ENCODE results near the gene FARS2. TPM values are rescaled to one million over a fixed set of nuclear protein-coding genes. Genes with fewer than 3 reads are reported as not detected.

FARS2 gene
- total RNA-seq, 2 experiments from 2014 or later = 15.7 to 18.5 TPM

DNA sequence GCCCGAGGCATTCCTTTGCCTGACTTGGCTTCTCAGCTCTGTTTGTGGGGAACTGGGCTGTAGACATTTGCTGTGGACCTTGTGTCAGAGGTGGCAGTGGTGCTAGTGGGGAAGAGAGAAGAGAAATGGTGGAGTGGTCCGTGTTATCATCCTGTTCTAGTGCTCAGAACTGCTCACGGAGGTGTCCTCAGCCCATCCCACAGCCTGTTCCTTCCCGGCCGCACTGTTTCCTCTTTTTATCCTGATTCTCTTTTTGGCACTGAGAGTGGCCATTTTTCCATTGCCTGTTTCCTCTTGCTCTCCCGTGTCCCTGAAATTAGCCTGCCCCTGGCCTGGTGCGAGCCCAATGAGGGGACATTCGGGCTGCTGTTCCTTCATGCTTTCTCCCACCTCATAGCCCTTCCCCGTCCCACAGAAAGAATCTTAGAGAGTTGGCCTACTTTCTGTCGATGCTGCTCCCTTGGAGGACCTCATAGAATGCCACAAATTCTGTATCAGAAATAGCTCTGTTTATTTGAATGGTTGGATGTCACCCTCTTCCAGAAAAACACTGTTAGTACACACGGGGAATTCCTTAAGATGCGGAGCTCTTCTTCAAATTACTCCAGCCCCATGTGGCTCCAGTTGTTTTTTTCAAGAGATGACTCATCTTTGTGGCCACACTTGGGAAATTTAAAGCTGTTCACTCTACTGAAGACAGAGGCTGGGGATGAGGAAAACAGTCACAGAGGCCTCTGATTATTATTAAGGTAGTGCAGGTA is 26.1 kb downstream of the FARS2 start:
- H3K36me3 Mint-ChIP-seq (ENCODE audit: low read depth) = no peaks in the 10 kb centered on the region
- ATAC-seq (no peak), DNase-seq (no peak)
- H3K9me3 Mint-ChIP-seq = no peaks in the 10 kb centered on the region
- H3K27ac Mint-ChIP-seq = no peak overlapping the region
- POLR2A ChIA-PET = interaction anchor here (0.6 to 1.0 kb wide), 2 partner anchors 42 to 285 kb away, joined by 3 read pairs; no protein-coding TSS in a partner anchor
- CTCF ChIA-PET = interaction anchor here (1.7 to 2.4 kb wide), 2 partner anchors 15 to 143 kb away, joined by 5 to 8 read pairs; no protein-coding TSS in a partner anchor
- peaks cover 42% of the 10 kb centered on the region for H3K4me1 Mint-ChIP-seq (ENCODE audit: low read depth)
- H3K4me3 Mint-ChIP-seq = no peak overlapping the region
- TF ChIP-seq, protein P1, sequence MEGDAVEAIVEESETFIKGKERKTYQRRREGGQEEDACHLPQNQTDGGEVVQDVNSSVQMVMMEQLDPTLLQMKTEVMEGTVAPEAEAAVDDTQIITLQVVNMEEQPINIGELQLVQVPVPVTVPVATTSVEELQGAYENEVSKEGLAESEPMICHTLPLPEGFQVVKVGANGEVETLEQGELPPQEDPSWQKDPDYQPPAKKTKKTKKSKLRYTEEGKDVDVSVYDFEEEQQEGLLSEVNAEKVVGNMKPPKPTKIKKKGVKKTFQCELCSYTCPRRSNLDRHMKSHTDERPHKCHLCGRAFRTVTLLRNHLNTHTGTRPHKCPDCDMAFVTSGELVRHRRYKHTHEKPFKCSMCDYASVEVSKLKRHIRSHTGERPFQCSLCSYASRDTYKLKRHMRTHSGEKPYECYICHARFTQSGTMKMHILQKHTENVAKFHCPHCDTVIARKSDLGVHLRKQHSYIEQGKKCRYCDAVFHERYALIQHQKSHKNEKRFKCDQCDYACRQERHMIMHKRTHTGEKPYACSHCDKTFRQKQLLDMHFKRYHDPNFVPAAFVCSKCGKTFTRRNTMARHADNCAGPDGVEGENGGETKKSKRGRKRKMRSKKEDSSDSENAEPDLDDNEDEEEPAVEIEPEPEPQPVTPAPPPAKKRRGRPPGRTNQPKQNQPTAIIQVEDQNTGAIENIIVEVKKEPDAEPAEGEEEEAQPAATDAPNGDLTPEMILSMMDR (IDR thresholded peaks at IDR 0.05) = no peak
- no peaks in the 10 kb centered on the region for H3K27me3 Mint-ChIP-seq
- intact Hi-C loops (cut with micrococcal nuclease) = no loop called here

DNA sequence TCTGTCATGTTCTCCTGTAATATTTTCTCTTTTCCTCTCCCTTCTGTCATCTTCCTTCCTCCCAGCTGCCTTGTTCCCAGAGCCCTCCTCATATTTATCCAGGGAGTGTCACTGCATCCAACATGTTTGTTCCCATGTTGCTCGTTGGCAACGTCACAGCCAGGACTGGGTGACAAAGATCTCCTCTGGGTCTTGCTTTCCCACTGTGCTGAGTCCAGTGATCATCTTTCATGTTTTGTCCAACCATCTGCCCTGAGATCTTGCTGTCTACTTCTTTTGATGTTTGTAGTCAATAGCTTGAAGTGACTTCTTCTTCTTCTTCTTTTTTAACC is 26.6 kb downstream of the FARS2 start:
- Mint-ChIP-seq H3K9me3 (no peaks in the 10 kb centered on the region), H3K27me3 (no peaks in the 10 kb centered on the region), H3K27ac (no peak overlapping the region), H3K4me1 (ENCODE audit: low read depth) (peaks cover 48% of the 10 kb centered on the region), H3K4me3 (no peak overlapping the region), H3K36me3 (ENCODE audit: low read depth) (no peaks in the 10 kb centered on the region)
- TF ChIP-seq, protein P1 (IDR thresholded peaks at IDR 0.05) = no peak
- ChIA-PET POLR2A (interaction anchor here (0.6 to 1.0 kb wide), 2 partner anchors 42 to 285 kb away, joined by 3 read pairs; no protein-coding TSS in a partner anchor), CTCF (interaction anchor here (1.7 to 2.4 kb wide), 2 partner anchors 15 to 144 kb away, joined by 5 to 8 read pairs; no protein-coding TSS in a partner anchor)
- DNase-seq = no peak
- intact Hi-C loops (cut with micrococcal nuclease) = no loop called here
- ATAC-seq = no peak

DNA sequence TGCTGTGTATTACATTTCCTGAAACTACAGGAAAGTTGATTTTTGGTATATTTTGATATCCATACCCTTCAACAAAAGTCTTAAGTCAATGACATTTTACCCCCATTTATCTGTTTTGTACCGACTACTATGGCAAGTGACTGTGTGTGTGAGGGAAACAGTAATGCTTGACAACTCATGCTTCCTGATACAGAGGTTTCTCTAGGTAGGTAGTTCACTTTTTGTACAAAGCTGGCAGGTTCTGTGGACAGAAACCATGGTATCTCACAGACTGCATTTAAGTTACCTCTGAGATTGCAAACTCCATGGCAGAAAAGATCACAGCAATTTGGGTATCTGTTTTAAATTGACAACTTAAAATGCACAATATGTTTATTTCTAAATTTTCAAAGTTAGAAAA is 28.8 kb downstream of the FARS2 start:
- POLR2A ChIA-PET = no interaction called here
- no peak overlapping the region for H3K27ac Mint-ChIP-seq
- no peaks in the 10 kb centered on the region for H3K27me3 Mint-ChIP-seq
- no peaks in the 10 kb centered on the region for H3K36me3 Mint-ChIP-seq (ENCODE audit: low read depth)
- DNase-seq (no peak), ATAC-seq (no peak)
- CTCF ChIA-PET = interaction anchor here (0.8 to 2.8 kb wide), 2 partner anchors 12 to 146 kb away, joined by 3 to 14 read pairs; no protein-coding TSS in a partner anchor
- H3K4me1 Mint-ChIP-seq (ENCODE audit: low read depth) = peaks cover 58% of the 10 kb centered on the region
- intact Hi-C loops (cut with micrococcal nuclease) = no loop called here
- no peak overlapping the region for H3K4me3 Mint-ChIP-seq
- TF ChIP-seq, protein P1 (IDR thresholded peaks at IDR 0.05) = no peak
- no peaks in the 10 kb centered on the region for H3K9me3 Mint-ChIP-seq

DNA sequence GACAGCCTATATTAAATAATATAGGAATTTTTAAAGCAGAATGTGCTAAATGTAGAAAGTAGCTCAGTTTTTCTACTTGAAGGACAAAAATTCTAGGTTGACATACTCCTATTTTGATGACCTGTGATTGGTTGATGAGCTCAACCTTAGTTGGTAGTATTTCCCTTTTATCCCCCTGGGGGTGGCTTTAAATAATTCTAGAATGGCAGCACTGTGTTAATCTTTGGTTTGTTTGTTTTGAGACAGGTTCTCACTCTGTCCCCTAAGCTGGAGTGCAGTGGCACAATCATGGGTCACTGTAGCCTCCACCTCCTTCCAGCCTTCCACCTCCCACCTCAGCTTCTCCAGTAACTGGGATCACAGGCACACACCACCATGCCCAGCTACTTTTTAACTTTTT is 29.2 kb downstream of the FARS2 start:
- no peak for DNase-seq
- H3K9me3 Mint-ChIP-seq = no peaks in the 10 kb centered on the region
- TF ChIP-seq, protein P1 (IDR thresholded peaks at IDR 0.05) = peak; percentile 12
- ChIA-PET CTCF (interaction anchor here (0.8 to 2.8 kb wide), 3 partner anchors 12 to 146 kb away, joined by 3 to 14 read pairs (median 3); no protein-coding TSS in a partner anchor), POLR2A (interaction anchor here (0.5 kb wide), 1 partner anchor 10 kb away, joined by 3 read pairs; no protein-coding TSS in a partner anchor)
- H3K4me1 Mint-ChIP-seq (ENCODE audit: low read depth) = peaks cover 54% of the 10 kb centered on the region
- ATAC-seq = no peak
- no peak overlapping the region for H3K4me3 Mint-ChIP-seq
- intact Hi-C loops (cut with micrococcal nuclease) = no loop called here
- H3K36me3 Mint-ChIP-seq (ENCODE audit: low read depth) = no peaks in the 10 kb centered on the region
- H3K27me3 Mint-ChIP-seq = no peaks in the 10 kb centered on the region
- H3K27ac Mint-ChIP-seq = no peak overlapping the region

DNA sequence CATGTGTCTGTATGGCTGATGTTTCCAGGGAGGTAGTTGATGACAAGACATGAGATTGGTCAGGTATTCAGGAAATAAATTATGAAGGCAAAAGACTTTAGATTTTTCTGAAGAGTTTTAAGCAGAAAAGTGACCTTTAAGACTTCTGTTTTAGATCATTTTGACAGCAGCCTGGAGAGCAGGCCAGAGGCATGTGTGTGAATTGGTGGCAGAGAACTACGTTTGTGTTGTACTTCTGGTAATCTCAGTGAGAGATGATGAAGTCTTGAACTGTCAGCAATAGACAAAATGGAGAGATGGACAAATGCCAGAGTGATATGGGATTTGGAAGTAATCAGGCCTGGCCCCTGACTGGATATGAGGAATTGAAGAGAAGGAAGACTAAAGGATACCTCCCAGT is 30.8 kb downstream of the FARS2 start:
- H3K4me3 Mint-ChIP-seq = no peak overlapping the region
- intact Hi-C loops (cut with micrococcal nuclease) = no loop called here
- ATAC-seq (no peak), DNase-seq (no peak)
- peaks cover 5% of the 10 kb centered on the region for H3K36me3 Mint-ChIP-seq (ENCODE audit: low read depth)
- peaks cover 48% of the 10 kb centered on the region for H3K4me1 Mint-ChIP-seq (ENCODE audit: low read depth)
- H3K27ac Mint-ChIP-seq = no peak overlapping the region
- ChIA-PET POLR2A (no interaction called here), CTCF (interaction anchor here (2.8 kb wide), 1 partner anchor 10 kb away, joined by 14 read pairs; no protein-coding TSS in a partner anchor)
- no peaks in the 10 kb centered on the region for H3K27me3 Mint-ChIP-seq
- H3K9me3 Mint-ChIP-seq = no peaks in the 10 kb centered on the region
- TF ChIP-seq, protein P1 (IDR thresholded peaks at IDR 0.05) = no peak

Measured in activated CD8-positive, alpha-beta T cell treated with anti-CD3 and anti-CD28 coated beads for 36 hours (primary cell).